DND-41 (cell line): ENCODE data around the gene LCNL1.

Source experiments
- ATAC-seq: fragments of 200-7000 bp; cut with Tn5 transposase; 3 replicates; pipeline ENCODE4 v1.9.1; 2021; ENCODE audit warnings: low read depth; ENCODE audit not compliant: insufficient read depth
- DNase-seq: peaks from one replicate; pipeline ENCODE4 v3.0.0-alpha.2; 2020
- H2AFZ ChIP-seq: 2 replicates; pipeline ENCODE4 v1.6.0; 2012; ENCODE audit warnings: low read depth, low read length
- H3K27ac ChIP-seq: 2 replicates; pipeline ENCODE4 v1.5.1; 2012; ENCODE audit warnings: low read length, inconsistent platforms
- H3K27me3 ChIP-seq: fragments of 200-600 bp; sonication (generic); 2 replicates; pipeline ENCODE4 v1.6.0; 2012; ENCODE audit warnings: low read length, mild to moderate bottlenecking, inconsistent platforms; ENCODE audit not compliant: insufficient read depth, poor library complexity
- H3K36me3 ChIP-seq: 2 replicates; pipeline ENCODE4 v1.5.1; 2012; ENCODE audit warnings: low read length, inconsistent platforms; ENCODE audit not compliant: insufficient read depth
- H3K4me1 ChIP-seq: 2 replicates; pipeline ENCODE4 v1.5.1; 2012; ENCODE audit warnings: mild to moderate bottlenecking, low read length; ENCODE audit not compliant: insufficient read depth
- H3K4me2 ChIP-seq: 2 replicates; pipeline ENCODE4 v1.6.0; 2012; ENCODE audit warnings: mild to moderate bottlenecking, moderate library complexity, low read length, inconsistent platforms; ENCODE audit not compliant: insufficient read depth
- H3K4me3 ChIP-seq, 2 experiments: fragments of 200-600 bp in 1 of 2; shearing (Covaris generic) in 1 of 2; 2 replicates each; pipeline ENCODE4 v1.5.1; 2012 to 2016; ENCODE audit warnings: inconsistent platforms in 2 of 2, low read length in 2 of 2, mild to moderate bottlenecking in 2 of 2, low read depth in 1 of 2, moderate library complexity in 1 of 2
- H3K79me2 ChIP-seq: 2 replicates; pipeline ENCODE4 v1.6.0; 2012; ENCODE audit warnings: low read length, inconsistent platforms; ENCODE audit not compliant: insufficient read depth
- H3K9ac ChIP-seq: 2 replicates; pipeline ENCODE4 v1.6.0; 2012; ENCODE audit warnings: low read depth, mild to moderate bottlenecking, inconsistent platforms, low read length, moderate library complexity
- H3K9me3 ChIP-seq: 2 replicates; pipeline ENCODE4 v1.5.1; 2012; ENCODE audit warnings: low read length, moderate library complexity, mild to moderate bottlenecking, inconsistent platforms; ENCODE audit not compliant: insufficient read depth, severe bottlenecking
- H4K20me1 ChIP-seq: 2 replicates; pipeline ENCODE4 v1.6.0; 2012; ENCODE audit warnings: low read length; ENCODE audit not compliant: insufficient read depth
- EZH2 ChIP-seq: IDR thresholded peaks from 3 replicates; pipeline ENCODE4 v1.6.1; 2012; ENCODE audit warnings: borderline replicate concordance, low read depth, mild to moderate bottlenecking, moderate library complexity, low read length, inconsistent platforms; ENCODE audit not compliant: severe bottlenecking
- TF ChIP-seq, protein P1 (sequence below): IDR thresholded peaks from 2 replicates; pipeline ENCODE4 v1.5.1; 2012; ENCODE audit warnings: borderline replicate concordance, low read length, moderate library complexity, mild to moderate bottlenecking; ENCODE audit not compliant: poor library complexity, severe bottlenecking; ENCODE audit errors: extremely low read depth

Gene LCNL1

DNA sequence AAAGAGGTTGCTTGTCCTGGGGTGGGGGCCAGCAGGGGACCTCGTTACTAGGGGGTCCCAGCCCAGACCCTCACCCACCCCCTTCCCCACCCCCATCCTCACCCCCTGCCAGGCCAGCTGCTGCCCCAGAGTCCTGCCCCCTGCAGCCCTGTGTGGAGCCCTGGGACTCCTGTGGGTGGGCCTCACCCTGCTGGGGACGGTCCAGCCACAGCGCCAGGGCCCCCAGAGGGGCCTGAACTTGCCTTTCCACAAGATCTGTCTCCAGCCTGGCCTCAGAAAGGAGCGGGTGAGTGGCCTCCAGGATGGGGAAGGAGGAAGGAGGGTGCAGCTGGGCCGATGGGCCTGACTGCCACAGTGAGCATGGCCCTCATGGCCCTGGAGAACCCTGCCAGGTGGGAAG lies 13.0 kb upstream of the LCNL1 start:
- no peak for DNase-seq
- H3K4me3 ChIP-seq = no peak overlapping the region
- H3K4me2 ChIP-seq = no peak overlapping the region
- H3K9me3 ChIP-seq = no peaks in the 10 kb centered on the region
- H3K9ac ChIP-seq = no peak overlapping the region
- H3K4me1 ChIP-seq = peaks cover 9% of the 10 kb centered on the region
- no peaks in the 10 kb centered on the region for H4K20me1 ChIP-seq
- no peak for ATAC-seq
- H3K79me2 ChIP-seq = no peaks in the 10 kb centered on the region
- TF ChIP-seq EZH2 = no peak
- TF ChIP-seq, protein P1, sequence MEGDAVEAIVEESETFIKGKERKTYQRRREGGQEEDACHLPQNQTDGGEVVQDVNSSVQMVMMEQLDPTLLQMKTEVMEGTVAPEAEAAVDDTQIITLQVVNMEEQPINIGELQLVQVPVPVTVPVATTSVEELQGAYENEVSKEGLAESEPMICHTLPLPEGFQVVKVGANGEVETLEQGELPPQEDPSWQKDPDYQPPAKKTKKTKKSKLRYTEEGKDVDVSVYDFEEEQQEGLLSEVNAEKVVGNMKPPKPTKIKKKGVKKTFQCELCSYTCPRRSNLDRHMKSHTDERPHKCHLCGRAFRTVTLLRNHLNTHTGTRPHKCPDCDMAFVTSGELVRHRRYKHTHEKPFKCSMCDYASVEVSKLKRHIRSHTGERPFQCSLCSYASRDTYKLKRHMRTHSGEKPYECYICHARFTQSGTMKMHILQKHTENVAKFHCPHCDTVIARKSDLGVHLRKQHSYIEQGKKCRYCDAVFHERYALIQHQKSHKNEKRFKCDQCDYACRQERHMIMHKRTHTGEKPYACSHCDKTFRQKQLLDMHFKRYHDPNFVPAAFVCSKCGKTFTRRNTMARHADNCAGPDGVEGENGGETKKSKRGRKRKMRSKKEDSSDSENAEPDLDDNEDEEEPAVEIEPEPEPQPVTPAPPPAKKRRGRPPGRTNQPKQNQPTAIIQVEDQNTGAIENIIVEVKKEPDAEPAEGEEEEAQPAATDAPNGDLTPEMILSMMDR = no peak
- no peak overlapping the region for H3K27ac ChIP-seq
- no peaks in the 10 kb centered on the region for H3K36me3 ChIP-seq
- no peak overlapping the region for H2AFZ ChIP-seq
- peaks cover 8% of the 10 kb centered on the region for H3K27me3 ChIP-seq

DNA sequence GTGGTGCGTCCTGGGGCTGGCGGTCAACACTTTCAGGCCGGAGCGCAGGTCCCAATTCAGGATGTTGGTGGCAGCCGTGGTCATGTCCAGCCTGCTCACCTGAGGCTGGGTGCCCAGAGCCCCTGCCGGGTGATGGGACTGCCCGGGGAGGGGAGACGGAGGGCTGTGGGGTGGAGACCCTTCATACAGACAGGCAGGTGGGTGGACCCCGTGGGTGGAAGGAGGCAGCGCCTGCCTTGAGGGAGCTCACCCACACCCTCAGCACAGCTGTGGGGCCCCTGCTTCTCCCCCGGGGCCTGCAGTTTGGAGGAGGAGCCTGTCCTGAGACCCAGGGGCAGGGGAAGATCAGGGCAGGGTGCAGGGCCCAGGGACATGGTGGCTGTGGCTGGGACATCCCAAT lies 12.4 kb upstream of the LCNL1 start:
- no peaks in the 10 kb centered on the region for H3K79me2 ChIP-seq
- no peaks in the 10 kb centered on the region for H3K9me3 ChIP-seq
- no peaks in the 10 kb centered on the region for H4K20me1 ChIP-seq
- H2AFZ ChIP-seq = no peak overlapping the region
- no peak overlapping the region for H3K4me2 ChIP-seq
- no peak overlapping the region for H3K9ac ChIP-seq
- no peaks in the 10 kb centered on the region for H3K36me3 ChIP-seq
- DNase-seq (no peak), ATAC-seq (no peak)
- peaks cover 9% of the 10 kb centered on the region for H3K4me1 ChIP-seq
- TF ChIP-seq EZH2 = no peak
- TF ChIP-seq, protein P1 = no peak
- peaks cover 8% of the 10 kb centered on the region for H3K27me3 ChIP-seq
- H3K4me3 ChIP-seq = no peak overlapping the region
- no peak overlapping the region for H3K27ac ChIP-seq

DNA sequence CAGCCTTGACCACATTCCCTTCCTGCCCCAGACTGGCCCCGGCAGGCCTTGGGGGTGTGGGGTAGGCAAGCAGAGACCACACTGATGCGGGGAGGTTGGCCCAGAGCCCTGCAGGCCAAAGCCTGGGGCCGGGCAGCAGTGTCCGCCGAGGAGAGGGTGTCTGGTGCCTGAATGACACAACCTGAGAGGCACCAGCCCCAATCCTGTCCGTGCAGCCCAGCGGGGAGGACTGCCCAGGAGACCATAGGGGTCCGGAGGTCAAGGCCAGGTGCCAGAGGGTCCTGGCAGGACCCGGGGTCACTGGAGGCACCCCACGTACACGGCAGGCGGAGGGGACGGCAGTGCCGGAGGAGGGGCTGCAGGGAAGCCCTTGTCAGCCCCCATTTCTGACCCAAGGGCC lies 11.0 kb upstream of the LCNL1 start:
- Histone ChIP-seq H3K4me3 (no peak overlapping the region), H3K9ac (no peak overlapping the region), H3K79me2 (no peaks in the 10 kb centered on the region), H3K4me2 (no peak overlapping the region), H2AFZ (no peak overlapping the region), H3K4me1 (no peaks in the 10 kb centered on the region), H3K9me3 (no peaks in the 10 kb centered on the region), H3K27me3 (no peaks in the 10 kb centered on the region), H3K36me3 (no peaks in the 10 kb centered on the region), H3K27ac (no peak overlapping the region), H4K20me1 (no peaks in the 10 kb centered on the region)
- ATAC-seq = no peak
- no peak for DNase-seq
- no peak for TF ChIP-seq EZH2
- TF ChIP-seq, protein P1 = no peak

- Histone ChIP-seq H3K27me3 (no peaks in the 10 kb centered on the region), H3K4me2 (no peak overlapping the region), H3K9ac (no peak overlapping the region), H3K27ac (no peak overlapping the region), H2AFZ (no peak overlapping the region), H3K9me3 (no peaks in the 10 kb centered on the region), H3K36me3 (no peaks in the 10 kb centered on the region), H3K79me2 (no peaks in the 10 kb centered on the region), H3K4me3 (no peak overlapping the region), H4K20me1 (no peaks in the 10 kb centered on the region), H3K4me1 (no peaks in the 10 kb centered on the region)
- no peak for ATAC-seq
- TF ChIP-seq EZH2 = no peak
- TF ChIP-seq, protein P1 = no peak
- DNase-seq = no peak
Observed at GRCh38 chr9:136972335-136972734, 10.5 kb upstream of the LCNL1 start.
